Measurements from ENCODE around the gene P2RY2. TPM values are rescaled to one million over a fixed set of nuclear protein-coding genes. Genes with fewer than 3 reads are reported as not detected.
A peak's percentile ranks its signal among the peaks of the same experiment; 100 is the strongest.

P2RY2 gene
- total and polyA plus RNA-seq, 11 donors: 8.5 to 28.3 (median 14.7) TPM

DNA sequence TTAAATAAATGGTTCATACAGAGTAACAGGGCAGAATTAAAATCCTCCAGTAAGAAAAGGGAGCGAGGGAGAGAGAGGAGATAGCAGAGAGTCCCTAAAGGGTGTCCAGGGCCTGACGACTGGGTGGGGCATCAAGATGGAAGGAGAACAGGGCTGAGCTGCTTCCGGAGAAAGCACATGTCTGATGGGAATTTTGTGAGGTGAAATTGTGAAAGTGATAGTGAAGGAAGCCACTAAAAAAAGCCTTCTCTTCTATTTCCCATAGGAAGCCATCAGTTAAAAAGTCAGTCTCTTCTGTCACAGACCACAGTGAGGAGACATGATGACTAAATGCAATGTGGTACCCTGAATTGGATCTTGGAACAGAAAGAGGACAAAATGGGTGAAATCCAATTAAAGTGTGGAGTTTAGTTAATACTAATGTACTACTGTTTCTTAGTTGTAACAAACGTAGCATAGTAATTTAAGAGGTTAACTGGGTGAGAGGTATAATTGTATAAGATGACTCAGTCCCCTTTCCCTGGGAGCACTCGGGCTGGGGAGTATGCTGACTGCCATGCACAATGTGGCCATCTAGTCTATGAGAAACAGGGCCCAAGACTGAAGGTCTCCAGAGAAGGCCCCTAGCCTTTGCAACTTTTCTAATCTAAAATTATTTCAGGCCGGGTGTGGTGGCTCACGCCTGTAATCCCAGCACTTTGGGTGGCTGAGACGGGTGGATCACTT is 46.5 kb upstream of the P2RY2 start:
- 67 to 69% (median 68%) methylated on average over 8 of the region's 8 CpGs for WGBS, 4 donors
- Histone ChIP-seq H3K27ac (peak overlapping the region in 9 of 12 donors; percentile 9 to 92 (median 59)), H3K9me3 (no peaks in the 10 kb centered on the region), H3K4me3 (no peak overlapping the region), H3K4me1 (peaks cover 4 to 89% (median 69%) of the 10 kb centered on the region in 12 donors), H3K36me3 (no peaks in the 10 kb centered on the region), H3K27me3 (no peaks in the 10 kb centered on the region)
- DNase-seq (no peak), ATAC-seq (no peak)
- TF ChIP-seq POLR2A (IDR thresholded peaks at IDR 0.05): no peak
- TF ChIP-seq, protein P1, sequence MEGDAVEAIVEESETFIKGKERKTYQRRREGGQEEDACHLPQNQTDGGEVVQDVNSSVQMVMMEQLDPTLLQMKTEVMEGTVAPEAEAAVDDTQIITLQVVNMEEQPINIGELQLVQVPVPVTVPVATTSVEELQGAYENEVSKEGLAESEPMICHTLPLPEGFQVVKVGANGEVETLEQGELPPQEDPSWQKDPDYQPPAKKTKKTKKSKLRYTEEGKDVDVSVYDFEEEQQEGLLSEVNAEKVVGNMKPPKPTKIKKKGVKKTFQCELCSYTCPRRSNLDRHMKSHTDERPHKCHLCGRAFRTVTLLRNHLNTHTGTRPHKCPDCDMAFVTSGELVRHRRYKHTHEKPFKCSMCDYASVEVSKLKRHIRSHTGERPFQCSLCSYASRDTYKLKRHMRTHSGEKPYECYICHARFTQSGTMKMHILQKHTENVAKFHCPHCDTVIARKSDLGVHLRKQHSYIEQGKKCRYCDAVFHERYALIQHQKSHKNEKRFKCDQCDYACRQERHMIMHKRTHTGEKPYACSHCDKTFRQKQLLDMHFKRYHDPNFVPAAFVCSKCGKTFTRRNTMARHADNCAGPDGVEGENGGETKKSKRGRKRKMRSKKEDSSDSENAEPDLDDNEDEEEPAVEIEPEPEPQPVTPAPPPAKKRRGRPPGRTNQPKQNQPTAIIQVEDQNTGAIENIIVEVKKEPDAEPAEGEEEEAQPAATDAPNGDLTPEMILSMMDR (IDR thresholded peaks at IDR 0.05): no peak
- intact Hi-C loops (cut with DNase I): loop anchor here in 4 of 10 donors (2.0 to 10.0 kb wide), 4 partner anchors 13 to 429 kb away; no protein-coding TSS in a partner anchor

DNA sequence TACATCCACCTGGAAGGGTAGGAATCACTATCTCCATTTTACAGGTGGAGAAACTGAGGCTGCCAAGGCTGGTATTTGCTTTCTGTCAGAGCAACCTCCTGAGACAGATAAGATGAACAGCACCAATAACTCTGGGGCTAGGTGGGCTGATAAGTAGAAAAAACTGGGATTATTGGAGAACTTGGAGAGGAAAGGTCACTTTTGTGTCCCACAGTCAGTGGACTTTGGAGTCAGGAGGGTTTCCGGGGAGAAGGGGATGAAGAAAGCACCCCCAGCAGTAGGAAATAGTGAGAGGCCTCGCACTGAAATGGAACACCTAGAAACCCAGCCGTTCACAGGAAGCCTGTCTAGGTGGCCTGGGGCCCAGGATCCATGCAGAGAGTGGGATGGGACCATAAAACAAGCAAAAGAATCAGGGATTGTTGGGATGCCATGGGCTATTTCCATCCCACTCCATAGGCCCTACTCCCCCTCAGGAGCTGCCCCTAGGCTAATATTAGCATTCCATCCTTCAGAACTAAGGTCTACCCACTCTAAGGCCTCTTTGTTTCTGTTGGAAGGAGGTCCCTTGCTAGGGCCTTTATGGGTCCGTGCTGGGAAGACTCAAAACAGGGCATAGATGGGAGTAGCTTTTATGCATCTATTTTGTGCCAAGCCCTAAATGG is 45.0 kb upstream of the P2RY2 start:
- no peak for ATAC-seq
- WGBS, 4 donors: 66 to 72% (median 69%) methylated on average over 4 of the region's 4 CpGs
- TF ChIP-seq, protein P1 (IDR thresholded peaks at IDR 0.05): no peak
- no peak for TF ChIP-seq POLR2A (IDR thresholded peaks at IDR 0.05)

DNA sequence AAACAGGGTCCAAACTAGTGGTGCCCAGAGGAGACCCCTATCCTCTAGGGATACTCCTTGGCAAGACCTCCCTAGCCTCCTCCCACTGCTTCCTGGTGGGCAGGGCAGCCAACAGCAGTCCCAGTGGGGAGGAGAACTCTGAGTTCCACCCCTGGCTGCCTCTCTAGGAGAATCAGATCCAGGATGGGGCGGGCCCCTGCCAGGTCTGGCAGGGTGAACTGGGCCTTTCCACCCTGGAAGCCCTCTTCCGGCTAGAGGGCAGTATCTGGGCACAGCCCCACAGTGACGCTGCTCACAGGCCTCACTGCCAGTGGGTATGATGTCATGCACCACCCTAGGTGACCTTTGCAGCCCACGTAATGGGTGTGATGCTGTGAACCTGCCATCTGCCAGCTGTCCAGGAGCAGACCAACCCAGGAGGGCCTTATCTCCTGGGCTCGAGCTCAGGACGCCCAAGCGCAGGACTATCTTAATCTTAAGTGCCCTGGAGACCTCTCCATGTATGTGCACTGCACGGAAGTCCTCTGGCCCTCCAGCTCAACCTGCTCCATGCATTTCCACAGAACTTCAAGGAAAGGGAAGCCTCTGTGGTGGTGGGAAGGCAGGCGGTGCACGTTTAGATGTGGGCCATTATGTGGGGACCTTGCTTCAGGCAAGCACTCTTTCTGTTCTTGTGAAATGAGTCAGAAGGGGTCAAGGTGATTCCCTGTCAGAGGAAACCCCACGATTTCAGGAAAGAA is 44.2 kb upstream of the P2RY2 start:
- Histone ChIP-seq H3K36me3 (no peaks in the 10 kb centered on the region), H3K9me3 (no peaks in the 10 kb centered on the region), H3K4me1 (peaks cover 16 to 93% (median 71%) of the 10 kb centered on the region in 12 donors), H3K4me3 (no peak overlapping the region), H3K27me3 (no peaks in the 10 kb centered on the region), H3K27ac (peak overlapping the region in 11 of 12 donors; percentile 61 to 95 (median 84))
- TF ChIP-seq, protein P1 (IDR thresholded peaks at IDR 0.05): peak in 6 of 12 donors; percentile 9 to 42 (median 24)
- no peak for TF ChIP-seq POLR2A (IDR thresholded peaks at IDR 0.05)
- DNase-seq (peak; percentile 77 to 95 (median 86)), ATAC-seq (peak; percentile 73 to 86 (median 80))
- intact Hi-C loops (cut with DNase I): loop anchor here in 4 of 10 donors (2.0 to 10.0 kb wide), 4 partner anchors 15 to 432 kb away; no protein-coding TSS in a partner anchor
- WGBS, 4 donors: 43 to 70% (median 47%) methylated on average over 4 to 11 of the region's 11 CpGs

More for the DNA sequence above, 45.0 kb upstream of the P2RY2 start:
- no peak overlapping the region for H3K4me3 ChIP-seq
- H3K27me3 ChIP-seq: no peaks in the 10 kb centered on the region
- intact Hi-C loops (cut with DNase I): loop anchor here in 4 of 10 donors (2.0 to 10.0 kb wide), 4 partner anchors 14 to 431 kb away; no protein-coding TSS in a partner anchor
- peaks cover 16 to 94% (median 72%) of the 10 kb centered on the region in 12 donors for H3K4me1 ChIP-seq
- no peak for DNase-seq
- H3K9me3 ChIP-seq: no peaks in the 10 kb centered on the region
- H3K36me3 ChIP-seq: no peaks in the 10 kb centered on the region
- H3K27ac ChIP-seq: peak overlapping the region in 11 of 12 donors; percentile 39 to 94 (median 80)

Data from heart left ventricle (tissue), 16 donors.